H9 (cell line): ENCODE results near the gene TICRR. TPM values are rescaled to one million over a fixed set of nuclear protein-coding genes. Genes with fewer than 3 reads are reported as not detected.

Experiments
- DNase-seq: peaks from one replicate; pipeline ENCODE4 v3.0.0-alpha.2; 2017
- H2AFZ ChIP-seq: one replicate; pipeline ENCODE4 v1.6.1; 2013; ENCODE audit warnings: mild to moderate bottlenecking, low read length, control low read depth, moderate library complexity
- H2AK5ac ChIP-seq: 2 replicates; pipeline ENCODE4 v1.6.1; 2013; ENCODE audit warnings: low read length, control low read depth, mixed read lengths; ENCODE audit not compliant: insufficient read length
- H2BK120ac ChIP-seq: one replicate; pipeline ENCODE4 v1.6.1; 2013; ENCODE audit warnings: low read depth, mild to moderate bottlenecking, low read length, control low read depth, inconsistent platforms; ENCODE audit not compliant: poor library complexity, severe bottlenecking
- H2BK12ac ChIP-seq: 2 replicates; pipeline ENCODE4 v1.6.1; 2013; ENCODE audit warnings: low read length, control low read depth, mixed read lengths, low read depth; ENCODE audit not compliant: insufficient read length
- H2BK15ac ChIP-seq: 2 replicates; pipeline ENCODE4 v1.6.1; 2013; ENCODE audit warnings: low read depth, low read length, control low read depth
- H2BK20ac ChIP-seq: one replicate; pipeline ENCODE4 v1.6.1; 2013; ENCODE audit warnings: low read depth, mild to moderate bottlenecking, low read length, control low read depth, inconsistent platforms; ENCODE audit not compliant: poor library complexity, severe bottlenecking
- H2BK5ac ChIP-seq: 2 replicates; pipeline ENCODE4 v1.6.1; 2013; ENCODE audit warnings: low read length, control low read depth, mixed read lengths; ENCODE audit not compliant: insufficient read length
- H3K14ac ChIP-seq: 2 replicates; pipeline ENCODE4 v1.6.1; 2013; ENCODE audit warnings: low read length, control low read depth; ENCODE audit not compliant: insufficient read depth
- H3K18ac ChIP-seq: 2 replicates; pipeline ENCODE4 v1.6.1; 2013; ENCODE audit warnings: low read depth, mild to moderate bottlenecking, mixed read lengths, low read length, control low read depth; ENCODE audit not compliant: insufficient read length
- H3K23ac ChIP-seq: 2 replicates; pipeline ENCODE4 v1.6.1; 2013; ENCODE audit warnings: low read length, control low read depth, mixed read lengths, low read depth; ENCODE audit not compliant: insufficient read length
- H3K23me2 ChIP-seq: 2 replicates; pipeline ENCODE4 v1.6.1; 2013; ENCODE audit warnings: low read depth, mild to moderate bottlenecking, mixed read lengths, low read length, control low read depth; ENCODE audit not compliant: insufficient read length, poor library complexity, severe bottlenecking
- H3K27ac ChIP-seq: 2 replicates; pipeline ENCODE4 v1.5.1; 2013; ENCODE audit warnings: low read length, control low read depth, mixed read lengths, low read depth; ENCODE audit not compliant: insufficient read length
- H3K27me3 ChIP-seq: 2 replicates; pipeline ENCODE4 v1.6.1; 2013; ENCODE audit warnings: low read length, control low read depth, inconsistent platforms; ENCODE audit not compliant: insufficient read depth
- H3K4ac ChIP-seq: 2 replicates; pipeline ENCODE4 v1.6.1; 2013; ENCODE audit warnings: low read depth, mild to moderate bottlenecking, control low read depth, inconsistent platforms, low read length, moderate library complexity
- H3K4me1 ChIP-seq: 2 replicates; pipeline ENCODE4 v1.6.1; 2013; ENCODE audit warnings: low read length, control low read depth, inconsistent platforms; ENCODE audit not compliant: insufficient read depth
- H3K4me2 ChIP-seq: 2 replicates; pipeline ENCODE4 v1.6.1; 2013; ENCODE audit warnings: low read length, control low read depth, mixed read lengths; ENCODE audit not compliant: insufficient read length, insufficient read depth
- H3K56ac ChIP-seq: 2 replicates; pipeline ENCODE4 v1.6.1; 2013; ENCODE audit warnings: low read depth, mild to moderate bottlenecking, mixed read lengths, low read length, control low read depth; ENCODE audit not compliant: insufficient read length
- H3K79me1 ChIP-seq: 2 replicates; pipeline ENCODE4 v1.6.1; 2013; ENCODE audit warnings: low read depth, mild to moderate bottlenecking, moderate library complexity, low read length, control low read depth, inconsistent platforms; ENCODE audit not compliant: insufficient read depth, poor library complexity, severe bottlenecking
- H3K79me2 ChIP-seq: 2 replicates; pipeline ENCODE4 v1.6.1; 2013; ENCODE audit warnings: low read length, control low read depth, inconsistent platforms; ENCODE audit not compliant: insufficient read depth
- H3K9ac ChIP-seq: 2 replicates; pipeline ENCODE4 v1.6.1; 2013; ENCODE audit warnings: low read length, control low read depth, mixed read lengths; ENCODE audit not compliant: insufficient read length; ENCODE audit errors: extremely low read depth
- H3K9me3 ChIP-seq: one replicate; pipeline ENCODE4 v1.6.1; 2013; ENCODE audit warnings: low read depth, low read length, inconsistent platforms; ENCODE audit not compliant: control insufficient read depth
- H3T11ph ChIP-seq: one replicate; pipeline ENCODE4 v1.6.1; 2013; ENCODE audit warnings: mild to moderate bottlenecking, low read length, control low read depth, inconsistent platforms
- H4K20me1 ChIP-seq: one replicate; pipeline ENCODE4 v1.6.1; 2013; ENCODE audit not compliant: control insufficient read depth, insufficient read length, insufficient read depth
- H4K5ac ChIP-seq: 2 replicates; pipeline ENCODE4 v1.6.1; 2013; ENCODE audit warnings: low read depth, mild to moderate bottlenecking, mixed read lengths, low read length, control low read depth; ENCODE audit not compliant: insufficient read length
- H4K8ac ChIP-seq: replicated peaks from 2 replicates; pipeline ENCODE4 v1.6.1; 2013; ENCODE audit warnings: low read length, control low read depth, mixed read lengths, low read depth; ENCODE audit not compliant: insufficient read length
- H4K91ac ChIP-seq: 2 replicates; pipeline ENCODE4 v1.6.1; 2013; ENCODE audit warnings: low read depth, mild to moderate bottlenecking, moderate library complexity, mixed read lengths, low read length, control low read depth; ENCODE audit not compliant: insufficient read length
- H3K27ac Mint-ChIP-seq, 3 experiments: 2 replicates in 2 of 3; 3 replicates in 1 of 3; pipeline ENCODE4 v1.8.0; 2020 to 2021; ENCODE audit warnings: mixed read lengths in 3 of 3, mild to moderate bottlenecking in 1 of 3, moderate library complexity in 1 of 3
- H3K27me3 Mint-ChIP-seq: 2 replicates; pipeline ENCODE4 v1.8.0; 2021; ENCODE audit warnings: low read depth, mild to moderate bottlenecking, moderate library complexity, mixed read lengths
- H3K36me3 Mint-ChIP-seq, 3 experiments: 2 replicates in 2 of 3; 3 replicates in 1 of 3; pipeline ENCODE4 v1.8.0; 2020 to 2021; ENCODE audit warnings: low read depth in 3 of 3, mixed read lengths in 3 of 3; ENCODE audit not compliant: insufficient read depth in 1 of 3
- H3K4me1 Mint-ChIP-seq, 2 experiments: 2 replicates each; pipeline ENCODE4 v1.8.0; 2020; ENCODE audit warnings: mixed read lengths in 2 of 2
- H3K4me3 Mint-ChIP-seq, 2 experiments: 2 replicates in 1 of 2; 3 replicates in 1 of 2; pipeline ENCODE4 v1.8.0; 2020 to 2021; ENCODE audit warnings: mild to moderate bottlenecking in 2 of 2, mixed read lengths in 2 of 2, moderate library complexity in 1 of 2
- H3K9me3 Mint-ChIP-seq, 2 experiments: 2 replicates in 1 of 2; 3 replicates in 1 of 2; pipeline ENCODE4 v1.8.0; 2020; ENCODE audit warnings: mild to moderate bottlenecking in 2 of 2, mixed read lengths in 2 of 2, moderate library complexity in 1 of 2
- WGBS: extraction: QIAGEN DNeasy Blood & Tissue Kit; methylation state at CpG from one replicate; pipeline ENCODE4 v1.1.7; 2013; ENCODE audit warnings: missing lambda C conversion rate, low lambda C conversion rate, mixed read lengths; ENCODE audit not compliant: insufficient read length; ENCODE audit errors: extremely low coverage; 5-methylcytosine and 5-hydroxymethylcytosine counted together
- total RNA-seq: library from RNA; stranded (reverse); gene quantifications from 2 replicates; pipeline ENCODE4 v1.2.1, GENCODE V29; 2021
- TF ChIP-seq, protein P1 (sequence below): fragments of 200-600 bp; sonication (generic); conservative IDR thresholded peaks from 3 replicates; pipeline ENCODE4 v1.8.0; 2021; ENCODE audit warnings: antibody characterized with exemption, mild to moderate bottlenecking

TICRR gene
- total RNA-seq, 1 experiment from 2014 or later, result 26.0 TPM

DNA sequence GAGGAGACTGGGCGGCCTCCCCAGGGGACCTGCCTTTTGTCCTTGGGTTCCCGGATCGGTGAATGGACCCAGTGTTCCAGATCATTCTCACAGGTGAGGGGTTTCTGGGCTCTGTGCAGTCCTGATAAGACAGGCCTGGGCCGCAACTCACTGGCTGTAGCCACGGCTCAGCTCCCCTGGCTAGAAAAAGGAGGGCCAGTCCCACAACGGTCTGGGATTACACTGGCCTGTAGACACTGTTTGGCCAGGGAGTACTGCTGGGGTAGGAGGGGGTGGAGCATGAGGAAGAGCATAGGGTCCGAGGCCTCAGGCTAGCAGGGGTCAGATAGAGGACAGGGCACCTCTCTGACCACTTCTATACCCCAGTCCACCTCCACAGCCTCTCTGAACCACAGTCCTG is 21.0 kb upstream of the TICRR start:
- no peak for DNase-seq
- Histone ChIP-seq H3K14ac (no peak overlapping the region), H2BK12ac (no peak overlapping the region), H3K4ac (no peak overlapping the region), H2BK15ac (no peak overlapping the region), H2AK5ac (no peak overlapping the region), H4K20me1 (no peaks in the 10 kb centered on the region), H3T11ph (no peak overlapping the region), H3K56ac (no peak overlapping the region), H3K18ac (no peak overlapping the region), H2BK20ac (no peak overlapping the region), H4K5ac (no peak overlapping the region), H3K4me2 (no peak overlapping the region), H3K27me3 (no peaks in the 10 kb centered on the region), H4K8ac (no peak overlapping the region), H3K4me1 (no peaks in the 10 kb centered on the region), H3K27ac (no peak overlapping the region), H3K23ac (no peak overlapping the region), H4K91ac (no peak overlapping the region), H2AFZ (no peak overlapping the region), H2BK120ac (no peak overlapping the region), H2BK5ac (no peak overlapping the region), H3K9me3 (no peaks in the 10 kb centered on the region), H3K23me2 (no peaks in the 10 kb centered on the region), H3K9ac (no peak overlapping the region), H3K79me1 (no peaks in the 10 kb centered on the region), H3K79me2 (no peaks in the 10 kb centered on the region)
- Mint-ChIP-seq H3K9me3 (no peaks in the 10 kb centered on the region), H3K27ac (no peak overlapping the region), H3K27me3 (peaks cover 2% of the 10 kb centered on the region; the same call in 1 of the 2 replicates), H3K36me3 (no peaks in the 10 kb centered on the region), H3K4me3 (no peak overlapping the region), H3K4me1 (peaks cover 2 to 6% of the 10 kb centered on the region in 2 experiments; a peak in 2 of 4 replicates)
- WGBS, result no CpG with 5 or more reads among the region's 7 CpGs
- TF ChIP-seq, protein P1, sequence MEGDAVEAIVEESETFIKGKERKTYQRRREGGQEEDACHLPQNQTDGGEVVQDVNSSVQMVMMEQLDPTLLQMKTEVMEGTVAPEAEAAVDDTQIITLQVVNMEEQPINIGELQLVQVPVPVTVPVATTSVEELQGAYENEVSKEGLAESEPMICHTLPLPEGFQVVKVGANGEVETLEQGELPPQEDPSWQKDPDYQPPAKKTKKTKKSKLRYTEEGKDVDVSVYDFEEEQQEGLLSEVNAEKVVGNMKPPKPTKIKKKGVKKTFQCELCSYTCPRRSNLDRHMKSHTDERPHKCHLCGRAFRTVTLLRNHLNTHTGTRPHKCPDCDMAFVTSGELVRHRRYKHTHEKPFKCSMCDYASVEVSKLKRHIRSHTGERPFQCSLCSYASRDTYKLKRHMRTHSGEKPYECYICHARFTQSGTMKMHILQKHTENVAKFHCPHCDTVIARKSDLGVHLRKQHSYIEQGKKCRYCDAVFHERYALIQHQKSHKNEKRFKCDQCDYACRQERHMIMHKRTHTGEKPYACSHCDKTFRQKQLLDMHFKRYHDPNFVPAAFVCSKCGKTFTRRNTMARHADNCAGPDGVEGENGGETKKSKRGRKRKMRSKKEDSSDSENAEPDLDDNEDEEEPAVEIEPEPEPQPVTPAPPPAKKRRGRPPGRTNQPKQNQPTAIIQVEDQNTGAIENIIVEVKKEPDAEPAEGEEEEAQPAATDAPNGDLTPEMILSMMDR, result no peak
